ENCODE measurements around the gene UBE3C.
"Not testable (repeated sequence)": the region's sequence is repeated elsewhere in the genome, so short reads cannot be mapped to it uniquely, and the experiment has no call there.

UBE3C gene

GRCh38 chr7:157246052-157246451, 107.3 kb downstream of the UBE3C start:
- H3K36me3 ChIP-seq, result peaks cover 38 to 73% (median 48%) of the 10 kb centered on the region in 11 experiments
- no peak for TF ChIP-seq Cebpa-rat (IDR thresholded peaks at IDR 0.05)

DNA sequence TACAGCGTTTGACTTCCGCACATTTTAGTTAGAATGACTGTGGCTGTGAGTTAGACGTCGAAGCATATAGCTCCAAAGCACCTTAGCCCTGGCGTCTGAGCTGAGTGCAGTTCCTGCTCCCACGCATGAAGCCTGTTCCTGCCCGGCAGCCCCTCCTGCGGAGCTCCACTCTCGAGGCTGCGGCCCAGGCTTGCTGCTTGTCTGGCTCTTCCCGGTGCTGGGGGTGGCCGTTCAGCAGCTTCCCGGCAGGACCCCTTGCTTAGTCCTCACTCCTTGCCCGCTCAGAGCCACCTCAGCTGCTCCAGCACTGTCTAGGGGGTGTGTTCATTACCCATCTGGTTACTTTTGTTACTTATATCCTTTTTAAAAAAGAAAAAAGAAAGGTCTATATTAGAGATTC, 109.9 kb downstream of the UBE3C start:
- Histone ChIP-seq H3K4me1 (no peaks in the 10 kb centered on the region), H4K20me1 (peaks cover 0 to 40% (median 9%) of the 10 kb centered on the region in 11 experiments; a peak in 13 of 22 replicates), H3K9me3 (replicated peaks in 1 of 11) (no peaks in the 10 kb centered on the region), H3K27me3 (no peaks in the 10 kb centered on the region), H3K4me3 (no peak overlapping the region), H3K4me2 (no peak overlapping the region), H3K27ac (no peak overlapping the region), H3K36me3 (peaks cover 49 to 80% (median 63%) of the 10 kb centered on the region in 11 experiments), H3K9ac (no peak overlapping the region)
- no peak for TF ChIP-seq Cebpa-rat (IDR thresholded peaks at IDR 0.05)

More at GRCh38 chr7:157246052-157246451, 107.3 kb downstream of the UBE3C start:
- Histone ChIP-seq H3K4me2 (no peak overlapping the region), H3K4me1 (no peaks in the 10 kb centered on the region), H3K4me3 (no peak overlapping the region), H3K27ac (no peak overlapping the region), H4K20me1 (peaks cover 0 to 57% (median 14%) of the 10 kb centered on the region in 11 experiments; a peak in 13 of 22 replicates), H3K27me3 (no peaks in the 10 kb centered on the region), H3K9me3 (replicated peaks in 1 of 11) (no peaks in the 10 kb centered on the region), H3K9ac (no peak overlapping the region)

DNA sequence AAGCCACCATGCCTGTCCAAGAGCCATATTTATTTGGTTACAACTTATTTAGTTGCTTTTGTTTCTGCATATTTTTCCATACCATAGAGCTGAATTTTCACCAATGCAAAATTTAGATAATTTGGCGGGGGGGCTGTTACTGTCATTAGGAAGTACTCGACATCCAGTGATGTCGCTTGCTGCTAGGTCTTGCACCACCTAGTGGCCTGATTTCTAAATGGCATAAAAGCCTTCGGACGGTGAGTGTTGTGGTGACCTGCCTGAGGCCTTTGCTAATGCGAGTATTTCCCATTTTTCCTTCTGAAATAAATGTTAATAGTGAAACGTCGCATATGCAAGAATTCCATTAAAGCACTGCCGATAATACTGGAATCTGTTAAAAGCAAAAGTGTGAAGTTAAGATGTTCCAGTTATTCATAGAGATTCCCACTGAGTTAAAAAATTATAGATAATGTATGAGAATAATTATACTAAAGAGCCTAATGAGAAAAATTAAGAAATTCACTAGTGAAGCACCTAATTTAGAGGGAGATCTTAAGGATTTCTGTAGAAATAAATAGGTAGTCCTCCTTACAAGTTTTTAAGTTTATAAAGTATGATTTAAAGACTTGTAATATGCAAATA, 112.0 kb downstream of the UBE3C start:
- no peak overlapping the region for H3K4me2 ChIP-seq
- no peak for TF ChIP-seq Cebpa-rat (IDR thresholded peaks at IDR 0.05)
- H3K4me1 ChIP-seq, result peaks cover 0 to 11% (median 0%) of the 10 kb centered on the region in 10 experiments; a peak in 5 of 20 replicates
- H3K4me3 ChIP-seq, result no peak overlapping the region
- no peaks in the 10 kb centered on the region for H3K9me3 ChIP-seq (replicated peaks in 1 of 11)
- H3K9ac ChIP-seq, result no peak overlapping the region
- peaks cover 70 to 95% (median 78%) of the 10 kb centered on the region in 11 experiments for H3K36me3 ChIP-seq
- no peak overlapping the region for H3K27ac ChIP-seq
- H4K20me1 ChIP-seq, result peaks cover 0 to 35% (median 6%) of the 10 kb centered on the region in 11 experiments; a peak in 10 of 22 replicates
- no peaks in the 10 kb centered on the region for H3K27me3 ChIP-seq

- H3K27ac ChIP-seq; H3K4me3 ChIP-seq; H3K27me3 ChIP-seq; H3K9ac ChIP-seq; H3K9me3 ChIP-seq (replicated peaks in 1 of 11); H3K4me2 ChIP-seq: not testable (repeated sequence)
- Histone ChIP-seq H4K20me1 (peaks cover 0 to 31% (median 6%) of the 10 kb centered on the region in 11 experiments; a peak in 9 of 22 replicates), H3K36me3 (peaks cover 77 to 96% (median 83%) of the 10 kb centered on the region in 11 experiments), H3K4me1 (peaks cover 0 to 11% (median 0%) of the 10 kb centered on the region in 10 experiments; a peak in 5 of 20 replicates)
These were observed 113.1 kb downstream of the UBE3C start for GRCh38 chr7:157251817-157252216.

GRCh38 chr7:157253850-157254249, 115.1 kb downstream of the UBE3C start:
- no peaks in the 10 kb centered on the region for H3K9me3 ChIP-seq (replicated peaks in 1 of 11)
- H3K4me3 ChIP-seq, result no peak overlapping the region
- peaks cover 0 to 16% (median 6%) of the 10 kb centered on the region in 11 experiments; a peak in 7 of 22 replicates for H4K20me1 ChIP-seq
- H3K36me3 ChIP-seq, result peaks cover 77 to 96% (median 86%) of the 10 kb centered on the region in 11 experiments
- H3K4me2 ChIP-seq, result no peak overlapping the region
- peaks cover 0 to 11% (median 0%) of the 10 kb centered on the region in 10 experiments; a peak in 5 of 20 replicates for H3K4me1 ChIP-seq
- no peak for TF ChIP-seq Cebpa-rat (IDR thresholded peaks at IDR 0.05)
- H3K27me3 ChIP-seq, result no peaks in the 10 kb centered on the region
- no peak overlapping the region for H3K9ac ChIP-seq
- no peak overlapping the region for H3K27ac ChIP-seq

GRCh38 chr7:157254781-157255180, 116.1 kb downstream of the UBE3C start:
- H3K4me2 ChIP-seq; H3K27ac ChIP-seq; H3K4me3 ChIP-seq; H3K9ac ChIP-seq; H3K27me3 ChIP-seq; H3K9me3 ChIP-seq (replicated peaks in 1 of 11): not testable (repeated sequence)
- H4K20me1 ChIP-seq, result peaks cover 0 to 15% (median 6%) of the 10 kb centered on the region in 11 experiments; a peak in 6 of 22 replicates
- H3K36me3 ChIP-seq, result peaks cover 83 to 96% (median 87%) of the 10 kb centered on the region in 11 experiments
- peaks cover 0 to 11% (median 0%) of the 10 kb centered on the region in 10 experiments; a peak in 5 of 20 replicates for H3K4me1 ChIP-seq

DNA sequence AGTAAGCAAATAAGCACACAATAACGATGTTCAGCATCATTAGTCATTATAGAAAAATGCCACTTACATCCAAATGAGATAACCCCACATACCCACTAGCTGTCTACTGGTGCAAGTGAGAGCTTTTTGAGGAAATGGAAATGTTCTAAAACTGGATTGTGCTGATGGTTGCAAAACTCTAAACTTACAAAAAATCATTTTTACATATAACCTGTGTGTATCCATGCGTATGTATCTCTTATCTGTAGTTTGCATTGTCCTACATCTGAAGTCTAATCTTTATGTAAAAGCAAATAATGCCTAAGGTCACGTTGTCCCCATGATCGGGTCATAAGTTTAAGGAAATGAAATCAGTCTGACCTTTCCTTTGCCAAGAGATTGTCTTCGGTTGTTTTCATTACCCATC, 116.5 kb downstream of the UBE3C start:
- no peaks in the 10 kb centered on the region for H3K27me3 ChIP-seq
- H4K20me1 ChIP-seq, result peaks cover 0 to 15% (median 2%) of the 10 kb centered on the region in 11 experiments; a peak in 7 of 22 replicates
- no peak overlapping the region for H3K4me2 ChIP-seq
- no peak overlapping the region for H3K9ac ChIP-seq
- no peak overlapping the region for H3K4me3 ChIP-seq
- no peak for TF ChIP-seq Cebpa-rat (IDR thresholded peaks at IDR 0.05)
- H3K27ac ChIP-seq, result no peak overlapping the region
- H3K4me1 ChIP-seq, result peaks cover 0 to 11% (median 0%) of the 10 kb centered on the region in 10 experiments; a peak in 5 of 20 replicates
- peaks cover 86 to 96% (median 89%) of the 10 kb centered on the region in 11 experiments for H3K36me3 ChIP-seq
- no peaks in the 10 kb centered on the region for H3K9me3 ChIP-seq (replicated peaks in 1 of 11)

- Histone ChIP-seq H3K27me3 (no peaks in the 10 kb centered on the region), H3K27ac (no peak overlapping the region), H3K4me1 (no peaks in the 10 kb centered on the region), H3K9ac (no peak overlapping the region), H3K9me3 (replicated peaks in 1 of 11) (no peaks in the 10 kb centered on the region), H3K4me2 (no peak overlapping the region), H3K4me3 (no peak overlapping the region), H3K36me3 (peaks cover 79 to 100% (median 90%) of the 10 kb centered on the region in 11 experiments), H4K20me1 (peaks cover 0 to 10% (median 0%) of the 10 kb centered on the region in 11 experiments; a peak in 7 of 22 replicates)
- TF ChIP-seq Cebpa-rat (IDR thresholded peaks at IDR 0.05), result no peak
These were observed 124.4 kb downstream of the UBE3C start for GRCh38 chr7:157263156-157263555.

DNA sequence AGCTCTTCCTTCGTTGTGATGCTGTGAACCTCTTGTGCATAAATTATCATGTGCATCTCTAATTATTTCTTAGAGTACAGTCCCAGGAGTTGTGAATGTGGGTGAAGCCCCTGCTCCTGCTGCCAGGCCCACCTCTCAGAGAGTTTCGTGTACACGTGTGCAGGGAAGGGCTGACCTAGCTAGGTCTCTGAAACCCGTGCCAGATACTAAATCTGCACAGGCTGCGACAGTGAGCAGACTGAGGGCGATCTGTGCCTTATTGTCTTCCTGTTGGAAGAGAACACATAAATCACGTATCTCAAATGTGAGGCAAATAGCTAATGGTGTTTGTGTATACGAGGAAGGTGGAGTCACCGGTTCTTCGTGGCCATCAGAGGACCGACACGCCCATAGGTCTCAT, 126.3 kb downstream of the UBE3C start:
- H3K4me3 ChIP-seq, result no peak overlapping the region
- H3K4me1 ChIP-seq, result peaks cover 0 to 2% (median 0%) of the 10 kb centered on the region in 10 experiments; a peak in 1 of 20 replicates
- H3K36me3 ChIP-seq, result peaks cover 77 to 100% (median 88%) of the 10 kb centered on the region in 11 experiments
- H3K4me2 ChIP-seq, result no peak overlapping the region
- H3K9me3 ChIP-seq (replicated peaks in 1 of 11), result no peaks in the 10 kb centered on the region
- TF ChIP-seq Cebpa-rat (IDR thresholded peaks at IDR 0.05), result no peak
- H3K27ac ChIP-seq, result no peak overlapping the region
- H3K9ac ChIP-seq, result no peak overlapping the region
- no peaks in the 10 kb centered on the region for H3K27me3 ChIP-seq
- peaks cover 0 to 10% (median 0%) of the 10 kb centered on the region in 11 experiments; a peak in 5 of 22 replicates for H4K20me1 ChIP-seq

Data from BLaER1 treated with 17β-estradiol and CSF1 and Interleukin-3, amounts not matched to agents 10 nM and 100 nM (cell line).